Panc1 (cell line): ENCODE measurements around the gene ENTPD6. TPM values are rescaled to one million over a fixed set of nuclear protein-coding genes. Genes with fewer than 3 reads are reported as not detected.
A peak's percentile ranks its signal among the peaks of the same experiment; 100 is the strongest.

ENCODE experiments used
- ATAC-seq: fragments of 200-7000 bp; cut with Tn5 transposase; 2 replicates; pipeline ENCODE4 v1.9.1; 2020; ENCODE audit warnings: mild to moderate bottlenecking, moderate library complexity
- BruUV-seq: library from RNA; stranded (reverse); fragments of 400-500 nt; replicated peaks from 2 replicates; lab custom pipeline; 2021; lab: Mats Ljungman, UMichigan
- CTCF ChIA-PET: fragments of 300-600 bp; sonication (Branson Sonifier 250); formaldehyde crosslinking; loops from one replicate; lab custom pipeline; 2022; ENCODE audit warnings: antibody characterized with exemption; lab: Charles Lee
- POLR2A ChIA-PET: fragments of 300-600 bp; sonication (Branson Sonifier 250); formaldehyde crosslinking; loops from one replicate; lab custom pipeline; 2022; ENCODE audit warnings: antibody characterized with exemption; lab: Charles Lee
- DNase-seq: peaks from one replicate; pipeline ENCODE4 v3.0.0-alpha.2; 2010; ENCODE audit warnings: low read depth, low spot score
- H3K27ac ChIP-seq: 2 replicates; pipeline ENCODE4 v1.5.1; 2011; ENCODE audit warnings: mild to moderate bottlenecking, low read length, inconsistent platforms
- H3K27me3 ChIP-seq: fragments of 200-500 bp; sonication (Bioruptor generic); 2 replicates; pipeline ENCODE4 v1.6.0; 2014; ENCODE audit warnings: low read length, inconsistent platforms; ENCODE audit not compliant: control insufficient read depth, insufficient read depth
- H3K36me3 ChIP-seq: fragments of 200-500 bp; sonication (Bioruptor generic); 2 replicates; pipeline ENCODE4 v1.5.1; 2014; ENCODE audit warnings: inconsistent platforms, mild to moderate bottlenecking, low read length, moderate library complexity; ENCODE audit not compliant: control insufficient read depth, insufficient read depth
- H3K4me1 ChIP-seq: 2 replicates; pipeline ENCODE4 v1.5.1; 2011; ENCODE audit warnings: inconsistent platforms, mild to moderate bottlenecking, low read length, moderate library complexity; ENCODE audit not compliant: control insufficient read depth, insufficient read depth
- H3K4me3 ChIP-seq, 2 experiments: 2 replicates each; pipeline ENCODE4 v1.5.1; 2011 to 2012; ENCODE audit warnings: low read depth in 2 of 2, low read length in 2 of 2, mild to moderate bottlenecking in 2 of 2, inconsistent platforms in 1 of 2, moderate library complexity in 1 of 2
- H3K9me3 ChIP-seq: fragments of 200-500 bp; sonication (Bioruptor generic); 2 replicates; pipeline ENCODE4 v1.5.1; 2014; ENCODE audit warnings: low read depth, mild to moderate bottlenecking, inconsistent platforms, low read length, moderate library complexity; ENCODE audit not compliant: control insufficient read depth, insufficient read depth
- POLR2AphosphoS5 ChIP-seq: IDR thresholded peaks from 2 replicates; pipeline ENCODE4 v1.6.1; 2012; ENCODE audit warnings: mild to moderate bottlenecking, low read depth, low read length, moderate library complexity
- REST ChIP-seq, 2 experiments: IDR thresholded peaks; 2 replicates each; pipeline ENCODE4 v1.6.1; 2011 to 2012; ENCODE audit warnings: low read depth in 2 of 2, control low read depth in 1 of 2, low read length in 1 of 2, mild to moderate bottlenecking in 1 of 2, moderate library complexity in 1 of 2; ENCODE audit not compliant: insufficient read depth in 1 of 2
- SIN3A ChIP-seq: IDR thresholded peaks from 2 replicates; pipeline ENCODE4 v1.6.1; 2012; ENCODE audit warnings: low read depth, mild to moderate bottlenecking, low read length, moderate library complexity, borderline replicate concordance; ENCODE audit not compliant: insufficient read depth
- TCF7L2 ChIP-seq: IDR thresholded peaks from 2 replicates; pipeline ENCODE4 v1.6.1; 2011; ENCODE audit warnings: mild to moderate bottlenecking, low read depth, low read length, inconsistent platforms
- in situ Hi-C: cut with HindIII; loops from 2 replicates; pipeline ENCODE4 v1.10.0; 2016; ENCODE audit warnings: low sequenced_read_pairs, low pct_unique_long_range_greater_than_20kb
- intact Hi-C: fragments of 100-400 bp; cut with micrococcal nuclease; formaldehyde crosslinking; loops from one replicate; pipeline ENCODE4 v1.10.0; 2022; ENCODE audit not compliant: unreplicated experiment
- total RNA-seq: library from RNA; stranded (reverse); gene quantifications from one replicate; pipeline ENCODE4 v1.2.1, GENCODE V29; 2021; ENCODE audit not compliant: unreplicated experiment
- TF ChIP-seq, protein P1 (sequence below): fragments of 450-650 bp; IDR thresholded peaks from 2 replicates; pipeline ENCODE4 v1.5.1; 2017; ENCODE audit warnings: mild to moderate bottlenecking

The ENTPD6 gene
- total RNA-seq, 1 experiment from 2014 or later = 108 TPM

DNA sequence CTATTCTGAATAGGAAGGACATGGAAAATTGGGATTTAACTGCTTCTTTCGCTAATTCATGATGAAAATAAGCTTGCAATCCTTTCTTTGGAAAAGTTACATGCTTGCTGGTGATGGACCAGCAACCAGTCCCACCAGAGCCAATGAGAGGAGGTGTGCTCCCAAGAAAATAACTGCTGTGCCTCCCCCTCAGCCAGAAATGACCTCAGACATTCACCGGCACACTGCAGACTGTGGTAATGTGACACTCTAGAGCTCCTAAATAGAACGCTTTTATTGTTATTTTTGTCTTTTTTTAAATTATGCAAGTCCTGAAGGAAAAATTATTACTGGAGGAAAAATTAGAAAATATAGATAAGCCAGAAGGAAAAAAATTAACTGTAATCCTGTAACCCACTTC is 55.0 kb downstream of the ENTPD6 start:
- intact Hi-C loops (no loop called here), in situ Hi-C loops (no loop called here)
- H3K4me3 ChIP-seq = peak overlapping the region; percentile 91 to 92
- no peaks in the 10 kb centered on the region for H3K27me3 ChIP-seq
- H3K9me3 ChIP-seq = no peaks in the 10 kb centered on the region
- peaks cover 6% of the 10 kb centered on the region for H3K36me3 ChIP-seq
- peaks cover 59% of the 10 kb centered on the region for H3K4me1 ChIP-seq
- peak overlapping the region; percentile 93 for H3K27ac ChIP-seq
- DNase-seq = no peak
- ChIA-PET CTCF (no interaction called here), POLR2A (interaction anchor here (0.6 to 0.7 kb wide), 2 partner anchors 27 to 258 kb away, joined by 3 read pairs; partner anchors contain the start of gene APMAP)
- no TSS peak for BruUV-seq
- TF ChIP-seq, protein P1, sequence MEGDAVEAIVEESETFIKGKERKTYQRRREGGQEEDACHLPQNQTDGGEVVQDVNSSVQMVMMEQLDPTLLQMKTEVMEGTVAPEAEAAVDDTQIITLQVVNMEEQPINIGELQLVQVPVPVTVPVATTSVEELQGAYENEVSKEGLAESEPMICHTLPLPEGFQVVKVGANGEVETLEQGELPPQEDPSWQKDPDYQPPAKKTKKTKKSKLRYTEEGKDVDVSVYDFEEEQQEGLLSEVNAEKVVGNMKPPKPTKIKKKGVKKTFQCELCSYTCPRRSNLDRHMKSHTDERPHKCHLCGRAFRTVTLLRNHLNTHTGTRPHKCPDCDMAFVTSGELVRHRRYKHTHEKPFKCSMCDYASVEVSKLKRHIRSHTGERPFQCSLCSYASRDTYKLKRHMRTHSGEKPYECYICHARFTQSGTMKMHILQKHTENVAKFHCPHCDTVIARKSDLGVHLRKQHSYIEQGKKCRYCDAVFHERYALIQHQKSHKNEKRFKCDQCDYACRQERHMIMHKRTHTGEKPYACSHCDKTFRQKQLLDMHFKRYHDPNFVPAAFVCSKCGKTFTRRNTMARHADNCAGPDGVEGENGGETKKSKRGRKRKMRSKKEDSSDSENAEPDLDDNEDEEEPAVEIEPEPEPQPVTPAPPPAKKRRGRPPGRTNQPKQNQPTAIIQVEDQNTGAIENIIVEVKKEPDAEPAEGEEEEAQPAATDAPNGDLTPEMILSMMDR = no peak
- TF ChIP-seq SIN3A (no peak), REST (IDR thresholded peaks at IDR 0.05; ENCODE audit: insufficient read depth in 1 of 2, low read depth in 2 of 2, low read length in 1 of 2) (no peak), POLR2AphosphoS5 (no peak), TCF7L2 (no peak)
- no peak for ATAC-seq

- Histone ChIP-seq H3K4me1 (peaks cover 59% of the 10 kb centered on the region), H3K4me3 (peak overlapping the region; percentile 91 to 92), H3K36me3 (peaks cover 6% of the 10 kb centered on the region), H3K9me3 (no peaks in the 10 kb centered on the region), H3K27ac (peak overlapping the region; percentile 93), H3K27me3 (no peaks in the 10 kb centered on the region)
- in situ Hi-C loops (no loop called here), intact Hi-C loops (no loop called here)
- ChIA-PET POLR2A (interaction anchor here (0.6 kb wide), 1 partner anchor 258 kb away, joined by 3 read pairs; the partner anchor contains the start of gene APMAP), CTCF (no interaction called here)
- no peak for DNase-seq
- no TSS peak for BruUV-seq
- TF ChIP-seq TCF7L2 = no peak
- TF ChIP-seq POLR2AphosphoS5 = no peak
- no peak for TF ChIP-seq REST (IDR thresholded peaks at IDR 0.05; ENCODE audit: insufficient read depth in 1 of 2, low read depth in 2 of 2, low read length in 1 of 2)
- no peak for TF ChIP-seq SIN3A
- TF ChIP-seq, protein P1 = no peak
- no peak for ATAC-seq
Observed at GRCh38 chr20:25251019-25251418, 55.5 kb downstream of the ENTPD6 start.
